Measurements from ENCODE around the gene CDHR4.

DNA sequence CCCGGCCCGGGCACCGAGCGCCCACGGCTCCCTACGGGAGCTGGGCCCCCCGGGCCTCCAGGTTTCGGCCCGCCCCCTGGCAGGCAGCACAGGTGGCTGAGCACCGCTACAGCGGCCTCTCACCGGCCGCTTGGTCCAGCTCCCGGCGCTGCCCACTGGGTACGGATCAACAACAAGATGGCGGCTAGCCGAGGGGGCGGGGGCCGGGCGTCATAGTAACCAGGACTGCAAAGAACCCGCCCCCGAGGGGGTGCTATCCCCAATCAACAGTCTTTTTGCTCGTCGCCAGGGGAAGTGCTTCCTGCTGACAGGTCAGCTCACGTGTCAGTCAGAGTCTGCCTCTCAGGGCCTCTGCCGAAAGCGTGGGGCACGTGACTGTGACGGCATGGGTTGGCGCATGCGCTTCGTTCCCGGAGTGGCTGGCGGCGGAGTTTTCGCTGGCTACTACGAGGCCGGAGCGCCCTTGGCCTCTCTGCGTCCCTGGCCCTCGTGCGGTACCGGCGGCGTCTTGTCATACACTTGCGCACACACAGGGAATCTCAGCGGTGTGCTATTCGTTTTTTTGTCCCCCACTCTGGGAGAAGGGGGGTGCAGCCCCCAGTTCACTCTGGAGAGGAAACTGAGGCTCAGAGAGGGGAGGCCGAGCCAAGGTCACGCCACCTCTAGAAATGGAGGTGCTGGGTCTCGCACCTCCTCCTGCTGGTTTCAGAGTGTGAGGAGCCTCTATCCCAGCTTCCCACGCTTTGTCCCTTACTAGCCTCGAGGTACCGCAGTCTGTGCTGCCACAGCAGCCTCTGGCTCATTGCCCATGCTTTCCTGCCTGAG, 13.1 kb downstream of the CDHR4 start, which contains the start of gene IP6K1:
- TF ChIP-seq, protein P1, sequence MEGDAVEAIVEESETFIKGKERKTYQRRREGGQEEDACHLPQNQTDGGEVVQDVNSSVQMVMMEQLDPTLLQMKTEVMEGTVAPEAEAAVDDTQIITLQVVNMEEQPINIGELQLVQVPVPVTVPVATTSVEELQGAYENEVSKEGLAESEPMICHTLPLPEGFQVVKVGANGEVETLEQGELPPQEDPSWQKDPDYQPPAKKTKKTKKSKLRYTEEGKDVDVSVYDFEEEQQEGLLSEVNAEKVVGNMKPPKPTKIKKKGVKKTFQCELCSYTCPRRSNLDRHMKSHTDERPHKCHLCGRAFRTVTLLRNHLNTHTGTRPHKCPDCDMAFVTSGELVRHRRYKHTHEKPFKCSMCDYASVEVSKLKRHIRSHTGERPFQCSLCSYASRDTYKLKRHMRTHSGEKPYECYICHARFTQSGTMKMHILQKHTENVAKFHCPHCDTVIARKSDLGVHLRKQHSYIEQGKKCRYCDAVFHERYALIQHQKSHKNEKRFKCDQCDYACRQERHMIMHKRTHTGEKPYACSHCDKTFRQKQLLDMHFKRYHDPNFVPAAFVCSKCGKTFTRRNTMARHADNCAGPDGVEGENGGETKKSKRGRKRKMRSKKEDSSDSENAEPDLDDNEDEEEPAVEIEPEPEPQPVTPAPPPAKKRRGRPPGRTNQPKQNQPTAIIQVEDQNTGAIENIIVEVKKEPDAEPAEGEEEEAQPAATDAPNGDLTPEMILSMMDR (IDR thresholded peaks at IDR 0.05): peak in 2 of 4 donors; percentile 7 to 8
- peak; percentile 79 for TF ChIP-seq POLR2A (IDR thresholded peaks at IDR 0.05)

Data from right lobe of liver (tissue), 4 donors.